Tibial nerve (tissue), 4 donors: Measurements from ENCODE around the gene FBXO42. TPM values are rescaled to one million over a fixed set of nuclear protein-coding genes. Genes with fewer than 3 reads are reported as not detected.
A peak's percentile ranks its signal among the peaks of the same experiment; 100 is the strongest.

Experiments used
- DNase-seq, 2 donors: peaks; one replicate each; pipeline ENCODE4 v3.0.0-alpha.2; 2019; ENCODE audit warnings: low spot score in 2 of 2
- H3K27ac ChIP-seq, 4 donors: fragments of 200-600 bp; sonication (generic) in 3 of 4; one replicate each; pipeline ENCODE4 v1.5.1; 2017 to 2019; ENCODE audit warnings: mild to moderate bottlenecking in 1 of 4
- H3K27me3 ChIP-seq, 2 donors: fragments of 200-600 bp; sonication (generic) in 1 of 2; one replicate each; pipeline versions ENCODE4 v1.5.1 to v1.6.0; 2017 to 2019
- H3K36me3 ChIP-seq, 3 donors: fragments of 200-600 bp; sonication (generic); one replicate each; pipeline ENCODE4 v1.5.1; 2018 to 2019
- H3K4me1 ChIP-seq, 4 donors: fragments of 200-600 bp; sonication (generic) in 3 of 4; one replicate each; pipeline ENCODE4 v1.5.1; 2017 to 2019
- H3K4me3 ChIP-seq, 4 donors: fragments of 200-600 bp; sonication (generic) in 3 of 4; one replicate each; pipeline ENCODE4 v1.5.1; 2017 to 2019; ENCODE audit warnings: mild to moderate bottlenecking in 1 of 4, moderate library complexity in 1 of 4
- H3K9me3 ChIP-seq, 4 donors: fragments of 200-600 bp; sonication (generic) in 3 of 4; one replicate each; pipeline ENCODE4 v1.5.1; 2017 to 2019
- EP300 ChIP-seq, 2 donors: sonication (generic); formaldehyde crosslinking; IDR thresholded peaks; one replicate each; pipeline ENCODE4 v1.6.1; 2017; ENCODE audit warnings: antibody characterized with exemption in 2 of 2, mild to moderate bottlenecking in 1 of 2
- POLR2A ChIP-seq, 2 donors: fragments of 450-650 bp; IDR thresholded peaks; one replicate each; pipeline ENCODE4 v1.6.1; 2017; ENCODE audit warnings: antibody characterized with exemption in 2 of 2, mild to moderate bottlenecking in 2 of 2, moderate library complexity in 2 of 2
- WGBS, 2 donors: methylation state at CpG; one replicate each; pipeline ENCODE4 v1.1.5; 2018; 5-methylcytosine and 5-hydroxymethylcytosine counted together
- total RNA-seq, 4 donors: library from RNA; depleted of rRNA; stranded (reverse); fragments of >200 nt; gene quantifications; one replicate each; pipeline ENCODE4 v1.1.0, GENCODE V29; 2016
- TF ChIP-seq, protein P1 (sequence below), 5 experiments: fragments of 200-600 bp in 3 of 5; fragments of 450-650 bp in 2 of 5; sonication (generic) in 3 of 5; IDR thresholded peaks; one replicate each; pipeline ENCODE4 v1.5.1; 2016 to 2019; ENCODE audit warnings: antibody characterized with exemption in 5 of 5, mild to moderate bottlenecking in 3 of 5, moderate library complexity in 2 of 5

Gene FBXO42
- total RNA-seq, 4 donors from 2014 or later = 39.8 to 69.4 (median 54.4) TPM

DNA sequence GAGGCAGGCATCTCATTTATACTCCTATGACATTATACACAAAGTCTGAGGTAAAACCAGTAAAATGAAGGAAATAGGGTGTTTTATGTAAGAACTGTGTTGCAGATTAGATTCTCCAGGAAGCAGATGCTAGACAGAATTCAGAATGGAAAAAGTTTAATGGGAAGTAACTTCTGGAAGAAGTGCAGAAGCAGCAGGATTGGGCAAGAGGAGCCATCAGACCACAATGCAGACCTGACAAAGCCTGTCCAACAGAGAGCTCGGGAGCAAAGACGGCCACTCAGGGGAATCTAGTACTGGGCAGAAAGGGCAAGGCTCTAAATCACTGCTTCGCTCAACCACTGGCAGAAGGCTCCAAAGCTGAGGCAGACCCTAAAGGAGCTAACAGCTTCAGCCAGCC, 33.7 kb downstream of the FBXO42 start:
- peak in 1 of 2 donors; percentile 25 for DNase-seq
- no peaks in the 10 kb centered on the region for H3K9me3 ChIP-seq
- peaks cover 4 to 23% (median 6%) of the 10 kb centered on the region in 3 donors for H3K36me3 ChIP-seq
- no peak overlapping the region for H3K4me3 ChIP-seq
- peaks cover 0 to 47% (median 18%) of the 10 kb centered on the region in 4 donors for H3K4me1 ChIP-seq
- WGBS, 2 donors = 47 to 55% methylated on average over 3 of the region's 3 CpGs
- peak overlapping the region in 1 of 4 donors; percentile 28 for H3K27ac ChIP-seq
- TF ChIP-seq EP300 (IDR thresholded peaks at IDR 0.05) (peak in 1 of 2 donors; percentile 55), POLR2A (IDR thresholded peaks at IDR 0.05) (no peak)
- TF ChIP-seq, protein P1, sequence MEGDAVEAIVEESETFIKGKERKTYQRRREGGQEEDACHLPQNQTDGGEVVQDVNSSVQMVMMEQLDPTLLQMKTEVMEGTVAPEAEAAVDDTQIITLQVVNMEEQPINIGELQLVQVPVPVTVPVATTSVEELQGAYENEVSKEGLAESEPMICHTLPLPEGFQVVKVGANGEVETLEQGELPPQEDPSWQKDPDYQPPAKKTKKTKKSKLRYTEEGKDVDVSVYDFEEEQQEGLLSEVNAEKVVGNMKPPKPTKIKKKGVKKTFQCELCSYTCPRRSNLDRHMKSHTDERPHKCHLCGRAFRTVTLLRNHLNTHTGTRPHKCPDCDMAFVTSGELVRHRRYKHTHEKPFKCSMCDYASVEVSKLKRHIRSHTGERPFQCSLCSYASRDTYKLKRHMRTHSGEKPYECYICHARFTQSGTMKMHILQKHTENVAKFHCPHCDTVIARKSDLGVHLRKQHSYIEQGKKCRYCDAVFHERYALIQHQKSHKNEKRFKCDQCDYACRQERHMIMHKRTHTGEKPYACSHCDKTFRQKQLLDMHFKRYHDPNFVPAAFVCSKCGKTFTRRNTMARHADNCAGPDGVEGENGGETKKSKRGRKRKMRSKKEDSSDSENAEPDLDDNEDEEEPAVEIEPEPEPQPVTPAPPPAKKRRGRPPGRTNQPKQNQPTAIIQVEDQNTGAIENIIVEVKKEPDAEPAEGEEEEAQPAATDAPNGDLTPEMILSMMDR (IDR thresholded peaks at IDR 0.05) = no peak
- H3K27me3 ChIP-seq = no peaks in the 10 kb centered on the region

DNA sequence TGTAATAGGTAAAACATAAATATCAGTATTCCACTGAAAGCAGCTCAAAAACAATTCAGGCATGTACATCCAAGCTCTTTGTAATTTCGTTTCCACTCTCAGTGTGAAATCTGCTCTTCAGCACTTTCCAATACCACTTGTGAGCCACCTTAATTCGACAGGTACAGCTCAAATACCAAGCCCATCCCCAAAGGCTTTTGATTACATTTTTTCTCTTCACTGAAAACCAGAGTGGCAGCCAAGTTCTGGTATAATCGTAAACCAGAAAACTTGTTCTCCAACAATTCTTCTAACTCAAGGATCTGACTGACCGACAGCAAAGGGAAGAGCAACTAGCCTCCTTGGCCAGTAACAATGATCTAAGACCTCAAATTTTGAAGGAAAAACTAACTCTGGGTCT, 36.8 kb downstream of the FBXO42 start:
- no peaks in the 10 kb centered on the region for H3K27me3 ChIP-seq
- no peak for TF ChIP-seq POLR2A (IDR thresholded peaks at IDR 0.05)
- TF ChIP-seq EP300 (IDR thresholded peaks at IDR 0.05) = no peak
- TF ChIP-seq, protein P1 (IDR thresholded peaks at IDR 0.05) = no peak
- H3K4me3 ChIP-seq = no peak overlapping the region
- 77 to 80% methylated on average over 4 of the region's 4 CpGs for WGBS, 2 donors
- no peak overlapping the region for H3K27ac ChIP-seq
- peaks cover 4 to 51% (median 6%) of the 10 kb centered on the region in 3 donors for H3K36me3 ChIP-seq
- no peaks in the 10 kb centered on the region for H3K9me3 ChIP-seq
- no peak for DNase-seq
- peaks cover 0 to 26% (median 9%) of the 10 kb centered on the region in 4 donors for H3K4me1 ChIP-seq

DNA sequence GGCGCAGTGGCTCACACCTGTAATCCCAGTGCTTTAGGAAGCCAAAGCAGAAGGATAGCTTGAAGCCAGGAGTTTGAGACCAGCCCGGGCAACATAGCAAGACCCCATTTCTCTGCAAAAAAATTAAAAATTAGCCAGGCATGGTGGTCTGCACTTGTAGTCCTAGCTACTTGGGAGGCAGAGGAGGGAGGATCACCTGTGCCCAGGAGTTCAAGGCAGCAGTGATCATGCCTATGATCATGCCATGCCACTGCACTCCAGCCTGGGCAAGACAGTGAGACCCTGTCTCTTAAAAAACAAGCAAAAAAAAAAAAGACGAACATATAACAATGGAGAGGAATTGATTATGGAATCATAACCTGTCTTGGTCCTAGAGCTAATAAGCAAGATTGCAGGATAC, 45.1 kb downstream of the FBXO42 start:
- WGBS, 2 donors = 93 to 94% methylated on average over 3 of the region's 3 CpGs
- H3K4me1 ChIP-seq = no peaks in the 10 kb centered on the region
- TF ChIP-seq EP300 (IDR thresholded peaks at IDR 0.05) (no peak), POLR2A (IDR thresholded peaks at IDR 0.05) (no peak)
- TF ChIP-seq, protein P1 (IDR thresholded peaks at IDR 0.05) = no peak
- H3K36me3 ChIP-seq = peaks cover 0 to 99% (median 11%) of the 10 kb centered on the region in 3 donors
- H3K9me3 ChIP-seq = peaks cover 0 to 5% (median 0%) of the 10 kb centered on the region in 4 donors
- no peak overlapping the region for H3K4me3 ChIP-seq
- H3K27ac ChIP-seq = no peak overlapping the region
- no peaks in the 10 kb centered on the region for H3K27me3 ChIP-seq
- no peak for DNase-seq

DNA sequence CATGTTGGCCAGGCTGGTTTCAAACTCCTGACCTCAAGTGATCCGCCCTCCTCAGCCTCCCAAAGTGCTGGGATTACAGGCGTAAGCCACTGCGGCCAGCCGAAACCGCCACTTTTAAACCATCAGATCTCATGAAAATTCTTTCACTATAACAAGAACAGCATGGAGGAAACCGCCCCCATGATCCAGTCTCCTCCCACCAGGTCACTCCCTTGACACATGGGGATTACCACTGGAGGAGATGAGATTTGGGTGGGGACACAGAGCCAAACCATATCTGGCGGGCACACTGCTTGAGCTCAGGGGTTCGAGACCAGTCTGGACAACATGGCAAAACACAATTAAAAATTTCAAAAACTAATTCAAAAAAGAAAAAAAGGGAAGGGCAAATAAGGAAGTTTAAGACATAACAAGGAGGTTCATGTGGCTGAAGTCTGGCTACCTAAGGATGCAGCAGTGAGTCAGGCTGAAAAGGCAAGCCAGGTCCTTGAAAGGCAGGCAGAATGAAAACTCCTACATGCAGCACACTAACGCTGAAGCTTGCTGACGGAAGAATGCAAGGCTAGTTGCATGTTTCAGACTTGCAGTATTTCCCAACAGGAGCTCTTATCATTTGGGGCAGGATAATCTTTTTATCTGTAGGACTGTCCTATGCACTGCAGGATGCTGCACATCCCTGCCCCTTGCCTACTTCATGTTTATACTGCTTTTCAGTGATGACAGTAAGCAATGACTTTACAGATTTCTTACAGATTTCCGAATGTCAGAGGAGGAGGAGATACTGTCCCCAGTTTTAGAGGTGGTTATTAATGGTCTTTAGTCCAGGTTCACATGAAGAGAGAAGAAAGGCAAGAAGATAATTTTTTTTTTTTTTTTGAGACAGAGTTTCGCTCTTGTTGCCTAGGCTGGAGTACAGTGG, 49.3 kb downstream of the FBXO42 start:
- H3K4me1 ChIP-seq = peaks cover 0 to 14% (median 0%) of the 10 kb centered on the region in 4 donors
- no peaks in the 10 kb centered on the region for H3K27me3 ChIP-seq
- peaks cover 0 to 5% (median 0%) of the 10 kb centered on the region in 4 donors for H3K9me3 ChIP-seq
- WGBS, 2 donors = 91 to 94% methylated on average over 12 of the region's 12 CpGs
- H3K36me3 ChIP-seq = peaks cover 0 to 75% (median 11%) of the 10 kb centered on the region in 3 donors
- TF ChIP-seq POLR2A (IDR thresholded peaks at IDR 0.05) (no peak), EP300 (IDR thresholded peaks at IDR 0.05) (no peak)
- TF ChIP-seq, protein P1 (IDR thresholded peaks at IDR 0.05) = no peak
- no peak overlapping the region for H3K4me3 ChIP-seq
- DNase-seq = no peak
- no peak overlapping the region for H3K27ac ChIP-seq

DNA sequence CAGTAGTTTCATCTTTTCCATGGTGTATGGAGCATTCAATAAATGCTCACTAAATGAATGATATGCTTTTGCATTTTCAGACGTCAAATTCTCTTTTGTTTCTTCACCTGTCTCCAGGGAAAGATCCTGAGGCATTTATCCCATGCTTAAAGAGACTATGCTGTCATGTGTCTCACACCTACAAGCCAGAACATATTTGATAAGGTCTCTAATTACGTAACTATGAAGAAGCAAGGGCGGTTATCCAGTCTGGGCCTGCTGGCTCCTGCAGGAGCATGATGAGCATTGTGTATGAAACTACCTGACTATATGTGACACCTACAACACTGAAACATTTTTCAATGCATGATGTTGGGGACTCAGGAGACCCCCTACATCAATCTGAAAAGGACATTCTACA, 51.8 kb downstream of the FBXO42 start:
- TF ChIP-seq, protein P1 (IDR thresholded peaks at IDR 0.05) = no peak
- TF ChIP-seq POLR2A (IDR thresholded peaks at IDR 0.05) = no peak
- TF ChIP-seq EP300 (IDR thresholded peaks at IDR 0.05) = no peak
- WGBS, 2 donors = 80 to 87% methylated on average over 3 of the region's 3 CpGs
- Histone ChIP-seq H3K27ac (no peak overlapping the region), H3K4me1 (peaks cover 0 to 14% (median 0%) of the 10 kb centered on the region in 4 donors), H3K9me3 (no peaks in the 10 kb centered on the region), H3K27me3 (no peaks in the 10 kb centered on the region), H3K4me3 (no peak overlapping the region), H3K36me3 (peaks cover 0 to 65% (median 10%) of the 10 kb centered on the region in 3 donors)
- DNase-seq = no peak
